NCI-H446 (cell line): Measurements from ENCODE around the gene C1orf210.

Experiments
- DNase-seq, 2 experiments: peaks; one replicate each; lab custom pipeline; 2025; lab: John Stamatoyannopoulos, UW

The C1orf210 gene

DNA sequence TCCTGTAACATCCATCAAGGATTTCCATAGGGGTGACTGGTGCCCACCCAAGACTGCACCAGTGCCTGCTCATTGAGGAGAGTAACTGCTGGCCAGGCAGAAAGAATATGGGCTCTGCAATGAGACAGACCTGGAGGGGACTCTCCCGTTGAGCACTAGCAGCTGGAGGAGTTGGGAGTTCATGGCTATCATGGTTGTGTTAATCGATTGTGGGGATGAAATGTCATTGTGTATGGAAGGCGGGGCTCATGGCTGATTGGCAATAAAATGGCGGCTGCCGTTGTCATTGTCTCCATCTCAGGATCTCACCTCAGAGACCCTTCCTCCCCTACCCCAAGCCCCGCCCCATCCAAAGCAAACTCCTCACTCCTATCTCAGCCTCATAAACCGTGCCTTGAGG, 11.7 kb downstream of the C1orf210 start:
- no peak for DNase-seq

DNA sequence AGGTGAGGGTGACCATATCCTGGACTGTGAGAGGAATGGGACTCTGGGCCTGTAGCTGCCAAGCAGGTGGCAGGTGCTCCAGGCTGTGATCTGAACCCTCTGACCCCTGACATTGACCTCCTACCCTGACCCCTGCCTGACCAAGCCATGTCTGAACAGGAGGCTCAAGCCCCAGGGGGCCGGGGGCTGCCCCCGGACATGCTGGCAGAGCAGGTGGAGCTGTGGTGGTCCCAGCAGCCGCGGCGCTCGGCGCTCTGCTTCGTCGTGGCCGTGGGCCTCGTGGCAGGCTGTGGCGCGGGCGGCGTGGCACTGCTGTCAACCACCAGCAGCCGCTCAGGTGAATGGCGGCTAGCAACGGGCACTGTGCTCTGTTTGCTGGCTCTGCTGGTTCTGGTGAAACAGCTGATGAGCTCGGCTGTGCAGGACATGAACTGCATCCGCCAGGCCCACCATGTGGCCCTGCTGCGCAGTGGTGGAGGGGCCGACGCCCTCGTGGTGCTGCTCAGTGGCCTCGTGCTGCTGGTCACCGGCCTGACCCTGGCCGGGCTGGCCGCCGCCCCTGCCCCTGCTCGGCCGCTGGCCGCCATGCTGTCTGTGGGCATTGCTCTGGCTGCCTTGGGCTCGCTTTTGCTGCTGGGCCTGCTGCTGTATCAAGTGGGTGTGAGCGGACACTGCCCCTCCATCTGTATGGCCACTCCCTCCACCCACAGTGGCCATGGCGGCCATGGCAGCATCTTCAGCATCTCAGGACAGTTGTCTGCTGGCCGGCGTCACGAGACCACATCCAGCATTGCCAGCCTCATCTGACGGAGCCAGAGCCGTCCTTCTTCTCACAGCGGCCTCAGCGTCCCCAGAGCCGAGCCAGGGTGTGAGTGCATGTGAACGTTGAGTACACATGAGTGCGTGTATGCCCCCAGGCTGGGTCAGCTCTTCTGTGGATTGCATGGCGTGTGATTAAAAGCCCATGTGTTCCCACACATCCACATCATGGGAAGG, 12.5 kb downstream of the C1orf210 start:
- DNase-seq = no peak

- no peak for DNase-seq
These were observed 13.2 kb downstream of the C1orf210 start for GRCh38 chr1:43272161-43272560.

DNA sequence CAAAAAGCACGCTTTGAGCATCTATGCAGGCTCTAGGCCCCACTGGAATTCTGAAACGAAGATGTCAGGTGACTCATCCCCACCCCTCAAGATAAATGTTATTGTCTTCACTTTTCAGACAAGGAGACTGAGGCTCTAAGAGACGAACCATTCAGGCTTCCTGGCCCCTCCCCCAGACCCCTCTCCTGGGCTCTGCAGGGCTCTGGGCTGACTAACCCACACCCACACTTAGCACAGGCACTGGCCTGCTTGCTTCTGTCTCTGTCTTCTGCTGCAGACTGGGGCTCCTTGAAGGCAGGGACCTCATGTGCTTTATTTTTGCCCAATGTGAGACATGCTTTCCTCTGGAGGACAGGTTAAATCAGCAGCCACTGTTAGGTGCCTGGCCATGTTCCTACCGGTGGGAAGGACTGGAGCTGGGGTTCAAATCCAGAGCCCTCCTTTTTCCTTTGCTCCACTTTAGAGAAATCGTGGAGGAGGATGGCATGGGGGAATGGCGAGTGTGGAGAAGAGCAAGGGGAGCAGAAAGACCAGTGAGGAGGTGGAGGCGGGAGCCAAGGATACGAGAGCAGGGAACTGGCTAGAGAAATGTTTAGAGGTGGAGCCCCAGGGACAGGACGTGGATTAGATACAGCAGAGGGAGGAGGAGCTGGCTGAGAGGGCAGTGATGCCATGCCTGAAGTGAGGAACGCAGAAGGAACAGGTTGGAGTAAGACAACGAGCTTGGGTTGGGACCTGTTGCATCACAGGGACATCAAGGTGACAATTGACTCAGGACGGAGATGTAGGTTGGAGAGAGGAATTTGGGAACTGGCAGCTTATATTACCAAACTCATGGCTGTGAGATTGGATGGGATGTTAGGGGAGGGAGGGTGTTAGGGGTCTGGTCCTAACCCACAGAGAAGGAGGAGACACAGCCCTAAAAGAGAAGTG, 13.9 kb downstream of the C1orf210 start:
- DNase-seq = no peak

DNA sequence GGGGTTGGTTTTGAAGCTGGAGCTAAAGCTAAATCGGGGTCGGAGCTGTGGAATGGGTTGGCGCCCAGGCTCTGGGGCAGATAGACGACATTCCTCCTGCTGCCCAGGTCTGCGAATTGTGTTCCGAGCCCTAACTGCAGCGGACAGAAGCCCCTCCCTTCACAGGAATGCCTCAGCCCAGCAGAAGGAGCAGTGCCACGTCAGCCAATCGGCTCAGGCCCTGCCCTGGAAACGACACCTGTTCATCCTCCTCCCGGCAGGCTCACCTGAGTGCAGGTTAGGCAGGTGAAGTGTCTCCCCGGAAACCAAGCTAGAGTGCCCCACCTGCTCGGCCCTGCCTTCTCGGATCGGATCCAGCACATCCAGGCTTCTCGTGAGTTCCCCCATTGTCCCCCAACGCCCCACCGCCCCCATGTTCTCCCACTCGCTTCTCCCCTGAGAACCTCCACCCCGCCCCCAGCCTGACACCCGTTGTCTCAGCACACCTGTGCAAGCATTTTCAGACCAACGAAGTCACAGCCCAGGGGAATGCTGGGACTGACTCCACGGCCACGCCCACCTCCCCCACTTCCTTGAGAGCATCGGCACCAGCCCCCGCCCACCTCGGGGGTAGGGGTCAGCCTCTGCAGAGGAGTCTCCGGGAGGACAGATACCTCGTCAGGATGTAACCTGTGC, 14.8 kb downstream of the C1orf210 start:
- DNase-seq = no peak

GRCh38 chr1:43269627-43270375, 15.6 kb downstream of the C1orf210 start, which contains the start of gene TMEM125:
TMEM125 (plus strand) TSS chr1:43269983; CDS start chr1:43272723, 2,740 bp downstream.
- DNase-seq = no peak

DNA sequence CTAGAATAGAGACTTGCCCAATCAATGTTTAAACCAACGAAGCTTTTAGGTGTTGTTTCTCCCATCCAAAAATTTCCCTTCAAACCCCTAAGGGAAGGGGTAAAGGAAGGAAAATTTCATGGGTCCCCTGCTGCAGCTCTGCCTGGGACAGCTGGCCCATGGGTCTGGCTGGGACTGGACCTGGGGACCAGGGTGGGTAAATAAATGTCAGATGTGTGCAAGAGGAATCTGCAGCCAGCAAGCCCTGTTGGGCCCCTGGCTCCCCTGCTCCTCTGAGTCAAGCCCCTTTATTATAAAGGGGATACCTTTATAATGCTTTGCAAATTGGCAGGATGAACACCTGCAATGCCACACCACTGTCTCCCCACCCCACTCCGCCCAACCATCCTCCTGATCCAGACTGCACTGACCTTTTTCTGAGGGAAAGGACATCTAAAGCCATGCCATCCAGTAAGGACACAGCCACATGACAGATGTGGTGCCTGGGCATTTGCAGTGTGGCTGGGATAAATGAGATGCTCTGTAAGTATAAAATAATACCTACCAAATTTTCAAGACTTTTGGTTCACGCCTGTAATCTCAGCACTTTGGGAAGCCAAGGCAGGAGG, 17.5 kb downstream of the C1orf210 start:
- DNase-seq = no peak

- peak in 1 of 2 experiments; percentile 7 for DNase-seq
These were observed 18.0 kb downstream of the C1orf210 start for GRCh38 chr1:43267291-43267805.

DNA sequence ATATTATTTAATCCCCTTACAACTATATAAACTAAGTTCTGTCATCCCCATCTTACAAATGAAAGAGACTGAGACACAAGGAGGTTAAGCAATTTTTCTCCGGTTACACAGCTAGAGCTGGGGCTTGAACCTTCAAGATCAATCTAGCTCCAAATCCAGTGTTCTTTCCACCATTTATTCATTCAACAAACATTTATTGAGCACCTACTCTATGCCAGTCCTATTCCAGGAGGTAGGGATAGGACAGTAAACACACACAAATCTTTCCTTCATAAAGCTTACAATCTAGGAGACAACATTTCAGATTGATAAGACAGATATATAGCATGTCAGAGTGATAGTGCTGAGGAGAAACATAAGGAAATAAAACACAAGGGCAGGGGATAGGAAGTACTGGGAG, 18.5 kb downstream of the C1orf210 start:
- DNase-seq = no peak

- DNase-seq = no peak
These were observed 19.9 kb downstream of the C1orf210 start for GRCh38 chr1:43265431-43265830.

DNA sequence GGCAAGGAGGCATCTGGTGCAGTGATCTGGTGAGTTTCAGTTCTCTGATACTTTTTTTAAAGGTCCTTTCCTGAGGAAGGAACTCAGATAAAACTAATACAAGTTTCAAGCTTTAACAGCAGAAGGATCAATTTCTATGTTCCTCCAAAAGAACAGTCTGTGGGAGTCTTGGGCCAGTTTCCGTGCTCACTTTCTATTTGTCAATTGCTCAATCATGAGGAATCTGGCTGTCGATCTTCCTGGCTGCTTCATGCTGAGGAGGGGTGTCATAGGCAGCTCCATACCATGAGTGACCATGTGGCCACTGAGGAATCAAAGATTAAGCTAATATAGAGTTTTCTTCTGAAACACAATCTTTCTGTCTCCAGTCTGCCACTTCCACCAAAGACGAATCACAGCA, 27.0 kb downstream of the C1orf210 start:
- DNase-seq = no peak

DNA sequence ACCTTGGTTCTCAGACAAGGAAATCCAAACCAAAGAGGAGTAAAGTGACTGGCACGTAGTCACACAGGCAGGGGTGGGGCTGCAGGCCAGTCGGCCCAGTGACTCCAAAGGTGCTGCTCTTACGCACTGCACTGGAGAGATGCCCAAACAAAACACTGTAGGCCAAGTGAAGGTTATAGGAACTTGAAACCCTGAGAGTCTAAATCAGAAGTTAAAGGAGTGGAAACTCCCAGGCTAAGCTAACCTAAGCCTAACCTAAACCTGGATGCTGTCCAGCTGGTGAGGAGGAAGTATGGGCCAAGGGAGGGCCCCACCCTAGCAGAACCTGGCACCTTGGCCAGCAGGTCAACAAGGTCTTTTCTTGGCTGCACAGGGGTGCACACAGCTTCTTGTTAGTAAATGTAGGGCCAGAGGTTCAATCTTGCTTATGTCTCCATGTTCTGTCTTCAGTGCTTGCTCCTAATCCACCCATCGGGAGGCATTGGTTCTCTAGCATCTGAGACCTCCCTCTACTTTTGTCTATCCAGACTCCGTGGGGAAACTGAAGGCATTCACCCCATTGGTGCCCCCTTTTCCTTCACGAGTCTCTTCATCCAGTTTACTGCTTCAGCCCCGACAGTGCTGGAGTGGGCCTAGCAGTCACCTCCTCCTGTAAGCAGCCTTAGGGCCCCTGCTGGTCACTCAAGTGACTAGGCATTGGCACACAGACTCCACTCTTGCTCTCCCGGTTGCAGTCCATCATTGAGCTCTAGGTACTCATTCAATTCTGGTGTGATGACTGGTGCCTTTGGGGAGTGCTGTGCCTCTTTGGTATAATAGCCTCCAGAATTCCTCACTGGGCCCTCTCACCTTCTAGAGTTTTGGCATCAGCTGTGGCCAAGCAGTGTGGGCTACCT, 28.5 kb downstream of the C1orf210 start:
- DNase-seq = no peak

DNA sequence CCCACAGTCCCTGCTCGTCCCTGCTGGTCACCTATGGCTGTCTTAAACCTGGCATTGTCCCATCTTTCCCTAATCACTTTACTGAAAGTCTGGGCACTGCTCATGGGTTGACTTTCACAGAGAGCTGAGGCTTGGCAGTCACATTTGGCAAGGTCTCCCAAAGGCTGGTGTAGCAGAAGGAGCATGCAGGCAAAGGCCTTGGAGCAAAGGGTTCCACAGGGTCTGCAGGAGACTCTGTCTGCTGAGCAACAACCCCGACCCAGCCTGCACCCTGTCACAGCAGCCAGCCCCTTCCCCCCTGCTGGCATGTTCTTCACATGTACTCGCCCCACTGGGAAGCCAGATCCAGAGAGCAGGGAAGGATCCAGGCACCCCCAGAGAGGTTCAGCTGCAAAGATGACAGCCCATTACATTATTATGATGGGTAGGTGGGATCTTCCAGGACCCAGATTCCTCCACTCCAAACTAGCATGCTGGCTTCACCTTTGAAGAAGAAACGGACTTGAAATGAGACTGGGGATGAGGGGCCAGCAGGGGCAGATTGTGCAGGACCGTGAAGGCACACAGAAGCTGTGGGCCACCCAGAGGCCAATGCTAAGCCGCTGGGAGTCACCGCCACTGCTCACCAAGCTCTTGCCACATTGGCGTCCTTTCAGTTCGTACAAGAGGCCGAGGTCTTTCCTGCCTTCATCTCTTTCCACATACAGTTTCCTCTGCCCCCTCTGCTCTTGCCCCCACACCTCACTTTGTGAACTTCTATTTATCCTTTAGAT, 29.8 kb downstream of the C1orf210 start:
- DNase-seq = peak in 1 of 2 experiments; percentile 37

DNA sequence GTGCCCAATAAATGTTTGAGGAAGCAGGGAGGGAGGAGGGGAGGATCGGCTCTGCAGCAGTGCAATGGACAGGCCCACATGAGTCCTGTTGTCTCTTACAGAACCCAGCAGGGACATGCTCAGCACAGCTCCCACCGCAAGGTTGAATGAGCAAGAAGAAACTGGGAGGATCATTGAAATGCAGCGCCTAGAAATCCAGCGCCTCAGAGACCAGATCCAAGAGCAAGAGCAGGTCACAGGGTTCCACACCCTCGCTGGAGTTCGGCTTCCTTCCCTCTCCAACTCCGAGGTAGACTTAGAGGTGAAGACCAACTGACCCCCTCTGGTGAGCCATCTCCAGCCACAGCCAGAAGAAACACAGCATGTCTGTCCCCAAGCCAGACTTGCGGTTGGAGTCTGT, 31.5 kb downstream of the C1orf210 start:
- no peak for DNase-seq

DNA sequence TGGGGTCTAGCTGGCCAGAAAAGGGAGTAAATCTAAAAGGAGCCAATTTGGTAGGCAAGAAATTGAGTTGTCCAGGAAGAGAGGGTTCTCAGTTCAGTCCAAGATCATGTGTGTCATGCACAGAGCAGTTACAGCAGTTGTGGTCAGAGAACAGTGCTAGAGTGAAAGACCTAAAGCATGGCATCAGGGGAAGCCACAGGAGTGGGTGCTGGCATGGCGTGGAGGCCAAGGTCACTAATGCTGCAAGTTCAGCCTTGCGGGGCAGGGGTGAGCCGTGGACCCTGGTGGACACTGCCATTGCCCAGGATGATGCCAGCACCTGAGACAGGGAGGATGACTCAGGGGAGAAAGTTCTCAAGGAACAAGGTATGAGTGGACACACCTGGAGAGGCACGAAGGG, 32.2 kb downstream of the C1orf210 start:
- no peak for DNase-seq

DNA sequence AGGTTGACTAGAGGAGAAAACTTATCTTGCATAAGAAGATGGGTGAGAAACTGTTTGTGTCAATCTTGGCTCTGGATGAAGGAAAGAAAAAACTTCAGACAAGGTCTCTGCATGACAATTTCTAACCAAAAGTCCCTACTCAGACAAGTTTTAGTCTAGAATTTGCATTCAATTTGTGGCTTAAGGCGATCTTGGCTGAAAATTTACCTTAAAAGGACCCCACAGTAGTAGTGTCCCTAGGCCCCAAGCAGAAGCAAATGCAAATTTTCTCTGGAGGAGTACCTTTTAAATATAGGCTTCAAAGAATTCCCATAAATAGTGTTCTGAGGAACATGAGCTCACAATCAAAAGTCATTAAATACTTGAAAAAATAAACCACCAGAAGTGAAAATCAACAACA, 33.2 kb downstream of the C1orf210 start:
- no peak for DNase-seq

GRCh38 chr1:43251024-43251423, 34.4 kb downstream of the C1orf210 start:
- DNase-seq = no peak

DNA sequence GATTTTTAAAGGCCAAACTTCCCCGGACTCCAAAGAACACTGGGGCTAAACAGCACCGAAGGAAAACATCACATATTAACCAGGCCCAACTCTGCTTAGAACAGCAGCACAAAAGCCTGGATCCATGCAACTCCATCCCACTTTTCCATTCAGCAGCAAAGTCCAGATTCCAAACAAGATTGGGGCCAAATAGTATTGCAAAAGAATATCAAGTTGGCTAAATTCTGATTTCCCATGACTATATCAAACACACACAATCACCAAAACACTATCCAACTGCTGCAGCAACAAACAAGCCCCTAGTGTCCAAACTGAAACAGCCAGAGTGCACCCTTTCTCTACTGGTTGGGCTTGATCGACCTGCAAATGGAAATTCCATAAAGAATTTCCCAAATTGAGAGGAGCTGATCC, 35.0 kb downstream of the C1orf210 start:
- DNase-seq = no peak
